GM21447 (cell line): ENCODE data around the gene FN3KRP.
A peak's percentile ranks its signal among the peaks of the same experiment; 100 is the strongest.

Experiments used
- ATAC-seq: cut with Tn5 transposase; IDR thresholded peaks from one replicate; pipeline ENCODE4 v1.9.1; 2021; ENCODE audit not compliant: unreplicated experiment

FN3KRP gene

GRCh38 chr17:82716203-82717010, at the start of gene FN3KRP:
FN3KRP (plus strand) TSS chr17:82716706; CDS start chr17:82716756, 50 bp downstream.
- peak; percentile 69 for ATAC-seq

DNA sequence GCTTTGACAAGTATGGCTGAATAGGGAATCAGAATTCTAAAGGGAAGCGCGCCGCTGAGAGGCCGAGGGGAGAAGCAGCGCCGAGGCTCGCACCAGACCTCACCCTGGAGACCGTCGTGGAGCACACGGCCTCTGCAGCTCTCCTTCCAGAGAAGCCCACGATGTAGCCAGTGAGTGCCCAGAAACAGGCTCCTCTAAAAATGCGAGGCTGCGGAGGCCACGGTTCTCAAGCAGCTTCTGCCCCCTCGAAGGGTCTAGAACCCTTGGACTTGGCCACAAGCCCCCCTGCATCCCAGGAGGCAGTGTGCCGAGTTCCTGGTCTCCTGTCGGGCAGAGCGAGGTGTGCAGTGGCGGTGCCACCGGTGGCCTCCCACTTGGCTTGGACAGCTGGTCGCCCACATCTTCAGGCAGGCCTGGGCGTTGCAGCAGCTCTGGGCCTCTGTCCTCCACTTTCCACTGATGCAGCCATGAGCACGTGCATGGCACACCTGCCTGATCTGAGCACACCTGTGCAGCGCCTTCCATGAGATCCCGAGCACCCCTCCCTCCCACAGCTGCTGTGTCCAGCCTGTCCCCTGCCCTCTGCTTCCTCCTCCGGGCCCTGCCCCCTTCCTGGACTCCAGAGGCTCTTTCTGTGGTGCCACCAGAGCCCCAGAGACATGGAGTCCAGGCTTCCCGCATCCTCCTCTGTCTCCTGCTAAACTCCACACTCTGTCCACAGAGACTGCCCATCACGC, 49.4 kb upstream of the FN3KRP start:
- no peak for ATAC-seq

DNA sequence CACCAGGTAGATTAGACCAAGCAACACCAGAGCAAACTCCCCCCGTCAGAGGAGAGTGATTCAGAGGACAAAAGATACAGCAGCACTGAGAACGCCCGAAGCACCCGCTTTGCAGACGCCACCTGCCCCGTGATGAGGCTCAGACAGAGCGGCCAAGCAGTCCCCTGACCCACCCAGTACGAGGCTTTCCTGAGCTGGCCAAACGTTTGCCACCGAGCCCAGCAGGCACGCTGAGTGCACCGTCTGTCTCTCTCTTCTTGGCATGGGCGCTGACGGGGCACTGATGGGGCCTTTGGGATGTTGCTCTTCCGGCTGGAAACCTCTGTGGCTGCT, 48.9 kb upstream of the FN3KRP start:
- ATAC-seq: no peak

GRCh38 chr17:82668024-82668630, 48.4 kb upstream of the FN3KRP start:
- no peak for ATAC-seq

DNA sequence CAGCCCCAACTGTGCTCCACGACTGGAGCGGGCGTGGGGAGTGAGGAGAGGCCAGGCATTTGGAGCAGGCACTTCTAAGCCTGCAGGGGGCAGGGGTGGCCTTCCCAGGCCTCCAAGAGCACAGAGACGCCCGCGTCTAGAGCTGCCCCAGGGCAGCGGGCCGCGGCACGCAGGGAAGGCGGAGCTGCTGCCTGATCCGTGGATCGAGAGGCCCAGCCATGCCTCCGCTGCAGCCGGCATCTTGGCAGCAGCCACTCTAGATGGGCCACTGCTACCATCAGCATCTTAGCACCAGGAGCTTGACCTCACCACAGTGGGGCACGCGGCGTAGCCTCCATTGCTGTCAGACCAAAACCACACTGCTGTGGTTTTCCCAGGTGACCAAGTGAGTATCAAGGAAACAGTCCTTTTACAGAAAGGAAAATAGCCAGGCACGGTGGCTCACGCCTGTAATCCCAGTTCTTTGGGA, 47.8 kb upstream of the FN3KRP start:
- no peak for ATAC-seq

GRCh38 chr17:82670661-82671450, 45.6 kb upstream of the FN3KRP start:
- ATAC-seq: no peak

DNA sequence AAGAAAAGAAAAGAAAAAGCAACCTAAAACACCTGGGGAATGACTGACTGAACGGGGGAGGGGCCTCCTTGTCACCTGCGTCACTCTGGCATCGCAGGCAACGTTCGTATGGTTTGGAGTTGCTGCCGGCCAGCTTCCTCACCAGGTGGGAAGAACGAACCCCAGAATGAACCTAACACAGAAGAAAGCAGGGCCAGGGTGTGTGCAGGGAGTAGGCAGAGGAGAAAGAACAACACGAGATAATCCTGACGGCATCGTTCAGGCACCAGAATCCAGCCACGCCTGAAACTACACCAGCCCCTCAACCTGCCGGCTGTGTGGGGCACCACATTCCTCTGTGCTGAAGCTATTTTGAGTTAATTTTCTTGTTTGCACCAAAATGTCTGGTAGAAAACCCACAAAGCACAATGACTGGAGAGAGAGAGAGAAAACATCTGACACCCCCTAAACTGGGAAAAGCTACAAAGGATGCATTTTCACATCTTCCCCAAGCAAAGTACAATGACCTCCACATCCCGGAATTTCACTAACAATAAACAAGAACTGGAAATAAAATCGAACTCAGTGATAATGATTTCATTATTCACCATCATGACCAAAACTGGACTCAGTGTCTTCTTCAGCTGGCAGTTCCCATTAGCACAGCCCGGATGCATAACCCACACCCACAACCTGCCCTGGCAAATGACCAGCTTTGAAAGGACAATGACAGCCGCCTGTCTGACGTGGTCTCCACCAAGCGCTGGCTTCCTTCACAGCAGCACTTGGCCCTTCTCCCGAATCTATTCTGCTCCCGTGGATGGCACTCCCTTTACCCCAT, 41.6 kb upstream of the FN3KRP start:
- no peak for ATAC-seq

GRCh38 chr17:82675476-82676245, 40.8 kb upstream of the FN3KRP start:
- no peak for ATAC-seq

- no peak for ATAC-seq
Measured at GRCh38 chr17:82677353-82677925, 39.1 kb upstream of the FN3KRP start.

DNA sequence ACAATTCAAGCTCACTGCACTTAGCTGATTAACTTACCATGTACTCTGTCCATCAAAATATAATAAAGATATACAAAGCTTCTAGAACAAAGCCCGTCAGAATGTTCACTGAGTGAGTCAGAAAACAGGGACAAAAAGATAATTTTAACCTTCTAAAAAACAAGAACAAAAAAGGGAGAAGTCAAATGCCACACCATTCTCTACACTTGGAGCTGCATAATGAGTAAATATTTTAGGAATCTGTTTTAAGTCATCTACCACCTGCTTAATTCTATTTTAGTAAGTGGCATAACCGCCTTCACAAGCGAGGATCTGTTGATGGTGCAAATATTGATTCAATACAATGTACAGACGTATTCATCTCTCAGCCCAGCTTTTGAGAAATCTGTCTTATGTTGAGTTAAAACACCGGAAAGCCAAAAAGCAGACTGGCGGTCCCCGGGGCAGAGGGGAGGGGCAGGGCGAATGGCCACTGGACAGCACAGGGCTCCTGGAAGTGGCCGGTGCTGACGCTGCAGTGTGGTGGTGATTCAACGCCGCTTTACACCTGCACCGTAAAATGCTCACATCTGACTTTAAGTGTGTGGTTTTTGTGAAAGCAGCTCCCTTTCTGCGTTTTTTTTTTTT, 38.1 kb upstream of the FN3KRP start:
- ATAC-seq: no peak

DNA sequence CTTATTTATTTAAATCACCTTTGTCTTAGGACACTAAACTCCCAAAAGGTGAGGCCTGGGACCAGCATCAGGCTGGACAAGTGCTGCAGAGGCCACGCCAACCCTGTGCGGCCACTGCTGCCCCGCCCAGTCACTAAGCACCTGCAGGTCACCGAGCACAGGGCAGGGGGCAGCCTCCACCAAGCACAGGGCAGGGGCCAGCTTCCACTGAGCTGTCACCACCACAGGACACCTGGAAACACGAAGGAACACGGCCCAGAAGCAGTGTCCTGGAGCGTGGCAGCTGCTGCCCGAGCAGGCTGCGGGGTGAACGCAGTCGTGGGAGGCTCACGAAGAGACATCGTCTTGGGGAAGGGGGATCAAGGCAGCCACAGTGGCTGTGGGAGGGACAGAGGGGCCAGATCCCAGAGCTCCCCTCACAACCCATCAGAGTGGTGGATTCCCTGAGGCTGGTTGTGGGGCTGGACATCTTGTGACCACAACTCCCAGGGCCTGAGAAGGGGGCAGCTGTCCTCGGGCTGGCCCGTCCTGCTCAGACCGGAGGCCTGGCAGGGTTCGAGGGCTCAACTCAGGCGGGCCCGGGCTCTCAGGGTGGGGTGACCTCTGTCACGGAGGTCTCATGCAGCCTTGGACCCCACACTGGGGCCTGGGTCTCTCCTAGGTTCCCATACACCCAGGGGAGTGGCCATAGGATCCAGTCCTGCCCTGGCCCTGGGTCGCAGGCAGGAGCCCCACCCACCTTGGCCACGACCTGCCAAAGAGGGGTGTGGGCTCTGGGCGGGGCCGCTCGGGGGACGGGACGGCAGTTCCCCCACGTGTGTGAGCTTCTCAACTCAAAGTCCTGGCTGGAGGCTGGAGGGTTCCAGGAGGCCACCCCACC, 36.7 kb upstream of the FN3KRP start:
- ATAC-seq: no peak

- no peak for ATAC-seq
Measured at GRCh38 chr17:82681547-82681946, 35.0 kb upstream of the FN3KRP start.

DNA sequence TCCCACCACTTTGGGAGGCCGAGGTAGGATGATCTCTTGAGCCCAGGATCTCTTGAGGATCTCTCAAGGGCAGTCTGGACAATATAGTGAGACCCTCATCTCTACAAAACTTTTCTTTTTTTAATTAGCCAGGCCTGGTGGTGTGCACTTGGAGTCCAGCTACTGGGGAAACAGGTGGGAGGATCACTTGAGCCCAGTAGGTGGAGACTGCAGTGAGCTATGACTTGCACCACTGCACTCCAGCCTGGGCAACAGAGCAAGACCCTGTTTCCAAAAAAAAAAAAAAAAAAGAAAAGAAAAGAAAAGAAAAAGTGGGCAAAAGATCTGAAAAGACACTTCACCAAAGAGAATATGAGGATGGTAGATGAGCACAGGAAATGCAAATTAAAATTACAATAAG, 33.0 kb upstream of the FN3KRP start:
- no peak for ATAC-seq

DNA sequence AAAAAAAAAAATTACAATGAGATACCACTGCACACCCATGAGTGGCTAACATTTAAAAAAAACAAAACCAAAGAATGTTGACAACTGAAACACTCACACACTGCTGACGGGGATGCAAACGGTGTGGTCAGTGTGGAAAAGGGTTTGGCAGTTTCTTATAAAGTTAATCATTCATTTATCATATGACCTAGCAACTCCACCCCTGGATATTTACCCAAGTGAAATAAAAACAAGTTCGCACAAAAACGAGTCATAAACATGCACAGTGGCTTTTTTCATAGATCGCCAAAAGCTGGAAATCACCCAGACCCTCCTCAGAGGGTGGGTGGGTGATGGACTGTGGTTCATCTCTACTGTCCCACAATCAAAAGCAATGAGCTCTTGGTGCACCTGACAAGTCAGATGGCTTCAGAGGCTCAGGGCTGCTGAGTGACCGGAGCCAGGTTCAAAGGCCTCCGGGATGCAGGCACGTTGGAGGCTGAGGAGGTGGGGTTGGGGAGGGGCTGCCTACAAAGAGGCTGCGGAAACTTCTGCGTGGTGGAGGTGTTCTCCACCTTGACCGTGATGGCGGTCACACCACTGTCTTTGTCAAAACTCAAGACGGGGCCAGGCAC, 32.2 kb upstream of the FN3KRP start:
- no peak for ATAC-seq

- ATAC-seq: no peak
Measured at GRCh38 chr17:82685291-82685690, 31.2 kb upstream of the FN3KRP start.

GRCh38 chr17:82686366-82687324, 29.9 kb upstream of the FN3KRP start:
- ATAC-seq: no peak
